Right hindlimb (tissue), 1 donor: ENCODE data around the gene OSBP.

ENCODE experiments used
- DNase-seq: peaks from one replicate; pipeline ENCODE4 v3.0.0-alpha.2; 2018

The OSBP gene

GRCh38 chr11:59601788-59602187, 13.8 kb downstream of the OSBP start:
- no peak for DNase-seq

GRCh38 chr11:59600636-59601035, 14.9 kb downstream of the OSBP start:
- no peak for DNase-seq

- no peak for DNase-seq
These were observed 15.3 kb downstream of the OSBP start for GRCh38 chr11:59600234-59600633.

DNA sequence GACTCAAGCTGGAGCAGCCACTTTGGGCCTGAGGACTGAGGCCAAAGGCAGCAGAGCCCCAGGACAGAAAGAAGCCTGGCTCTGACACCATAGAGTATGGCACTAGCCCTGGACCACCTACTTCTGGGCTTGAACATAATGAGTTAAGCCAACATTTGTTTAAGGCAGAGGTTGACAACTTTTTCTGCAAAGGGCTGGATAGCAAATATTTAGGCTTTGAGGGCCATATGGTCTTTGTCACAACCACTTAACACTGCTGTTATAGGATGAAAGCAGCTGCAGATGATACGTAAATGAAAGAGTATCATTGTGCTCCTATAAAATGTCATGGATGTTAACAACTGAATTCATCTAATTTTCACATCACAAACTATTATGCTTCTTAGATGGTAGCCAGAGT, 16.6 kb downstream of the OSBP start:
- no peak for DNase-seq

DNA sequence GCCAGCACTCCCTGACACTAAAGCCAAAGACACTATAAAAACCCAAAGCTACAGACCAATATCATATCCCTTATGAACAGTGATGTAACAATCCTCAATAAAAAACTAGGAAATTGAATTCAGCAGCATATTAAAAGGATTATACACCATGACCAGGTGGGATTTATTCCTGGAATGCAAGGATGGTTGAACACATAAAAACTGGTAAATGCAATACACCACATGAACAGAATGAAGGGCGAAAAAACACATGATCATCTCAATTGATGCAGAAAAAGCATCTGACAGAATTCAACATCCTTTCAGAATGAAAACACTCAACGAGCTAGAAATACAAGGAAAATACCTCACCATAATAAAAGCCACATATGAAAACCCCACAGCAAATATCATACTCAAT, 31.3 kb downstream of the OSBP start:
- DNase-seq = no peak

- no peak for DNase-seq
These were observed 33.6 kb downstream of the OSBP start for GRCh38 chr11:59582006-59582405.

- DNase-seq = no peak
These were observed 37.2 kb downstream of the OSBP start for GRCh38 chr11:59578369-59578768.

DNA sequence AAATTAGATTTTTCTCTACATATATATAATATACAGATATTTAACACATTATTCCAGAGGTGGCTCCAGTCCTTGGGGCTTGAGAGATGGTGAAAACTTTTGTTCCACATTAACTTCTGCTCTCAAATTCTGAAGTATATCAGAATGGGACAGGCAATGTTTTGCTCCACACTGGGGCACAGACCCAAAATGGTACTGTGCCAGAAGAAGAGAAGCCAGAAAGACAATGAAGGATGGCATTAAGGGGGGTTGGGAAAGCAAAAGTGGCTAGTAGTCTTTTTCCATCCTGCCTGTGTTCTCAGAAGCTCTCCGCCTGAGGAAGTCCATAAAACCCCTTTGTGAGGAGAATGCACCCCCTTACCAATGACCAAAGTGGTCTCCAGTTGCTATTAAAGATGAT, 40.1 kb downstream of the OSBP start:
- no peak for DNase-seq

GRCh38 chr11:59574932-59575502, 40.6 kb downstream of the OSBP start:
- DNase-seq = no peak

DNA sequence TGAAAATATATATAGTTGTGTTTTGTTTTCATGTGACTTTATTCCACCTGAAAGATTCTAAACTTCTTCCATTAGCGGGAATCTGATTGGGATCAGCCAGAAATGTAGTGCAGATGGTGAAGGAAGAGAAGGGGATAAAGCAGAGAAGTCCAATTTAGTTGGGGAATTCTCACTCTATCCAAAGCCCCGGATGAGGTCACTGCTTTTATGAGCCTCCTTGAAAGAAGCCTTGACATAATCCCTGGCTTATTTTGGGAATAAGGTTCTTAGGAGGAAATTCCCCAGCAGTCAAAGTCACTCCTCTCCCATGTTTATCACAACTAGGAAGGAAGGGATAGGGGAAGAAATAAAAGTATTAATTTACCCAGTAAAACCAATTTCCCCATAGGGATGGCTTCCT, 41.1 kb downstream of the OSBP start:
- no peak for DNase-seq

GRCh38 chr11:59573216-59573615, 42.4 kb downstream of the OSBP start:
- no peak for DNase-seq

DNA sequence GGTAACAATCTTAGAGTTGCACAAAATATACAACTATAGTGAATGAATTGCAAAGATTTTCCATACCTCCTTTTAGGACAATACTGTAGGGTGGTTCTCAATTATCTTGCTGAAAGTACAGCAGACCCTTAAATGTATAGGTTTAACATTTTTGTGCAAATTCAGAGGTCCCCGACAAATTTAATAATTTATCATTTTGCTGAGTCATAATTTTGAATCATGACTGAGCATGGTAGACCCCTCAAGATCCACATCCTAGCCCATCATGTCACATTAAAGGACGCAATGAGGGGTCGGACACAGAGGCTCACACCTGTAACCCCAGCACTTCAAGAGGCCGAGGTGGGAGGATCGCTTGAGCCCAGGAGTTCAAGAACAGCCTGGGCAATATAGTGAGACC, 43.5 kb downstream of the OSBP start:
- DNase-seq = no peak

- DNase-seq = no peak
These were observed 53.3 kb downstream of the OSBP start for GRCh38 chr11:59562292-59562691.

- DNase-seq = peak; percentile 91
These were observed 54.7 kb downstream of the OSBP start for GRCh38 chr11:59560702-59561473.

GRCh38 chr11:59560290-59560701, 55.3 kb downstream of the OSBP start:
- peak; percentile 77 for DNase-seq

DNA sequence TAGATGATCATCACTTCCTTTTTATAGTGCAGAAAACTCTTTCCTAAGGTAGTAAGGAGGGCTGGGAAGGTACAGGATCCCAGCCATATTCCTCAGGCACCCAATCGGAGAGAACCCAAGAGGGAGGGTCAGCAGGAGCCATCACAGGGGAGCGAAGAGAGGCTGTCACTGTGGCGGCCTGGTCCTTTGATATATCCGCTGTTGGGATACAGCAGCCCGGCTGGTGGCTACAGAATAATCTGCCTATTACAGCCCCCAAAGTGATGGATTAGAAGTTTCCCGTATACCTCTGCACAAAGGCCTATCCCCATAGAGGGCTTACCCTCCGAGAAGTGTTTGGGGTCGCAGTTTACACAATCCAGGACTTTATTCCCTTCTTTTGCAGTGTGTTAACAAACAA, 55.7 kb downstream of the OSBP start:
- no peak for DNase-seq

DNA sequence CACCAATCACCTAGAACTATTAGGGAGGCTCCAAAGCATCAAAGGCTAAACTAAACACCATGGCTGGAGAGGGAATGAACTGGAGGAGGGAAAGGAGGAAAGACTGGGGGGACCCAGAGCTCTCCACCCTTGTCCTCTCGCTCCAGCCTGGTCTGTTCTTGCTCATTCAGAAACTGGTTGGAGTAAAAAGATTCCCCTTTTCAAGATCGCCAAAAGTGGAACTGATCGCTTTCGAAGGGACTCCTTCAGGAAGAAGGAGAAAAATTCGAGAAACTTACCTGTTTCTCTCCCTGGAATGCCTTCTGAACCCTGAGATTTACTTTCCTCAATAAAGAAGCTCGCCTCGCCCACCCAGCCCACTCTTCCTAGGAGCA, 57.3 kb downstream of the OSBP start:
- no peak for DNase-seq

DNA sequence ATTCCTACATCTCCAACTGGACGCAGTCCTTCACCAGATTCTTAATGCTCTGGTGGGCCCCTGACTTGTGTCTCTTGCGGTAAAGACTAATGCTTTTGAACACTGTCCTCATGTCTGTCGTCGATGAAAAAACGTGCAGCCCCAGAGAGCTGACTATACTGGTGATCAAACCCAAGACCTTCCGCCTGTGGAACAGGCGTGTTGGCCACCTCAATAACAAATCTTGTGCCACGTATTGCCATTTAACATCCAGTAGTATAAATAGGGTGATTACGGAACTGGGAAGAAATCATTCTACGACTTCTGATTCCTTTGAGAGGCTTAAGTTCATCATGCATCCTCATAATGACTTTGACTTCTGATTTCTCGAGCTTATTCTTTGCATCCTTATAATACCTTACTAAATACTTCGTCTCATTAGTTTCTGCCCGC, 58.6 kb downstream of the OSBP start:
- DNase-seq = no peak

DNA sequence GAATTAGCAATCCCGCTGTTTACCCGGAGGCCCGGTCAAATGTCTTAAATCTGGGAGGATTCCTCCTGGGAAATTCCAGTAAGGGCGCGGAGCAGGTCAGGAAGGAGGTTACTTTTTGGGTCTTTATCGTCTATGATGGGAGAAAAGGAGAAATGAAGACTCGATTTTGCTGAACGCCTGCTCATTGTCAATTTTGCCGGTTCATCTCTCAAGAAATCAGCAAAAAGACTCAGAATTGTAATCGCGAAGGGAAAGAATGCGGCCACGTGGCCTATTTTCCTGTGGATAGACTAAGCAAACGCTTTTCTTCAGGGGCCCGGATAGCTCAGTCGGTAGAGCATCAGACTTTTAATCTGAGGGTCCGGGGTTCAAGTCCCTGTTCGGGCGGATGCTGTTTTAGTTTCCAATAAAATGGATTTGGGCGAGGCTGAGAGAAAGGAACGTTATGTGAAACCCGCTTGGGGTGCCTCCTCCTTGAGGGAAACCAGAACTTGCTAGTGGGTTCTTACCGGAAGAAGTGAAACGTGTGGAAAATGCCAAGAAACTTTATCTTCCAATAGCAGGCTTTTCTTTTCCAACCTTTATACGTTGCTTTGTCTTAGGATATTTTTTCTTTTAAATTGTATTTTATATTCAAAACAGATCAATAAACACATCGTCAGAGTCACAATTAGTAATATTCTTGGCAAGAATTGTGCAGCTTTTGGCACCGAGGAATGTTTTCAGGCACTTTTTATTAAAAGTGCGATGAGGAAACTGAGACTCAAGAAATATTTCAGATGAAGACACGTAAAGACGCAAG, 59.3 kb downstream of the OSBP start:
- DNase-seq = peak; percentile 82

DNA sequence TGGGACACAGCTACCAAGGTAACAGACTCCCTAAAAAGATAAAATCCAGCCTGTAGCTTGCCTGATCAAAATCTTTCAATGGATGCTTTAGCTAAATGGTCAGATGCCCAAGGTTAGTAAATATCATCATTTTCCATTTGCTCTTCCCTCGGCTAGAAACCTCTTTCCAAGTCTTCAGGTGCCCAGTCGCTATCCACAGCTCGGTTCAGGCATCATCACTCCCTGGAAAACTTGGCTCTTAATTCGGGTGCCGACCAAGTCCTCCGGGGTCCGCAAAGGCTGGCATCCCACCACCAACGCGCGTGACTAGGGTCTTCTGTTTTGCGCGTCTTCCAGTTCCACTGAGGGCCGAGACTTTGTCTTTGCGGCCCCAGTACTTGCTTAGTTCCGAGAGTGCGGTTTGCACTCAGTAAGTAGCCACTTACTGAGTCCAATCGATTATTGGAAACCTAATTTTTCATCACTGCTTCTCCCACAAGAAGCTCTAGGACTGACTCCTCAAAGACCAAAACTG, 59.9 kb downstream of the OSBP start:
- peak; percentile 34 for DNase-seq

DNA sequence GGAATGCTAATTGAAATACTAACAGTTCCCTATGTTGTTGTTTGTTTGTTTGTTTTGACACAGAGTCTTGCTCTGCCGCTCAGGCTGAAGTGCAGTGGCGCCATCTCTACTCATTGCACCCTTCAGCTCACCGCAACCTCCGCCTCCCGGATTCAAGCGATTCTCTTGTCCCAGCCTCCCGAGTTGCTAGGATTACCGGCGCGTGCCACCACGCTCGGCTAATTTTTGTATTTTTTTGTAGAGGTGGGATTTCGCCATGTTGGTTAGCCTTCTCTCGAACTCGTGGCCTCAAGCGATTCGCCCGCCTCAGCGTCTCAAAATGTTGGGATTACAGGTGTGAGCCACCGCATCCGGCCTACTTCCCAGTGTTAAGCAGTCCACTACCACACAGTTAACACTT, 62.3 kb downstream of the OSBP start:
- no peak for DNase-seq

DNA sequence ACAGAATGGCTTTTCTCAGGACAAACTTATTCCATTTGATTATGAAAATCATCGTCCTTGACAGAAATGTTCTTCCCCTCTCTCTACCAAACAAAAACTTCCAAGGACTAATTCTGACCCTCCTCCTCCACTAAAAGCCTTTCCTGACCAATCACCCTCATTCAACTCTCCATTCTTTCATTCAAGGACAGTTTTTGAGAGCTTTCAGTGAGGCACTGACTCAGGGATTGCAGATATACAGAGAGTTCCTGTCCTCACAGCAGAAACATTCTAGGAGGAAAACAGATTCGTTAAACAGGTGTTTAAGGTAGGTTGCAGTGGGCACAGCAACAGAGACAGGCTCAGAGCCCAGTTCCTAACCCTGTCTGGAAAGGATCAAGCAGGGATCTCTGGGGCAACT, 62.7 kb downstream of the OSBP start:
- DNase-seq = no peak

DNA sequence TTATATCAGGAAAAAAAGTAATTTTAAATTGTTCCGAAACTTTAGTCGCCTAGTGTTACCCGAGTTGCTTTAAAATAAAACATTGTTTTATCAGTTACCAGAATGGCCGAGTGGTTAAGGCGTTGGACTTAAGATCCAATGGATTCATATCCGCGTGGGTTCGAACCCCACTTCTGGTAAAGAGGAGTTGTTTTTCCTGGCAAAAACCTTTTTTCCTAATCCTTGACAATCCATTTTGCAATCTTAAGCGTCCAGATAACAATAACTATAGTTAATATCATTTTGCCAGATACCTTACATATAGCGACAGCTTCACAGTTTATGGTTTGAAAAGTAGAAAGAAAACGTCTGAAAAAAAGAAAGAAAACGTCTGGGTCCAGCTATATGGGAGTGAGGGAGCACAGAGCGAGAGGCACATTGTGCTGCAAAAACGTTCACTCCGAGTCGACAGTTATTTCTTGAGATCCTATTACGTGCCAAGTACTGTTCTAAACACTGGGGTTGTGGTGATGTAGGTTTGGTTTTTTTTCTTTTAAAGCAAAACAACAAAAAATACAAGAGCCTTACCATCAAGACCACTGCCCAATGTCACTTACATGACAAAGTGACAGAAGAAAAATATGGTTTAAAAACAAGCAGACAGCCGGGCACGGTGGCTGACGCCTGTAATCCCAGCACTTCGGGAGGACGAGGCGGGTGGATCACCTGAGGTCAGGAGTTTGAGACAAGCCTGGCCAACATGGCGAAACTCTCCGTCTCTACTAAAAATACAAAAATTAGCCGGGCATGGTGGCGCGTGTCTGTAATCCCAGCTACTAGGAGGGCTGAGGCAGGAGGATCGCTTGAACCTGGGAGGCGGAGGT, 63.7 kb downstream of the OSBP start:
- peak; percentile 64 for DNase-seq
